H1 (cell line): ENCODE results near the gene CRABP2. TPM values are rescaled to one million over a fixed set of nuclear protein-coding genes. Genes with fewer than 3 reads are reported as not detected.

ENCODE experiments used
- CEBPB ChIP-seq: IDR thresholded peaks from 2 replicates; pipeline ENCODE4 v1.6.1; 2012; ENCODE audit warnings: low read depth, low read length
- CTBP2 ChIP-seq: IDR thresholded peaks from 2 replicates; pipeline ENCODE4 v1.7.0; 2011; ENCODE audit warnings: borderline replicate concordance, mild to moderate bottlenecking, moderate library complexity, mixed read lengths, low read length; ENCODE audit not compliant: insufficient read depth, insufficient read length
- HDAC2 ChIP-seq, 2 experiments: fragments of 300-600 bp in 1 of 2; sonication (generic) in 1 of 2; IDR thresholded peaks; 2 replicates each; pipeline ENCODE4 v1.6.1; 2011 to 2012; ENCODE audit warnings: low read depth in 2 of 2, low read length in 2 of 2, mild to moderate bottlenecking in 2 of 2, moderate library complexity in 2 of 2, borderline replicate concordance in 1 of 2, inconsistent platforms in 1 of 2
- MAX ChIP-seq: IDR thresholded peaks from 2 replicates; pipeline ENCODE4 v1.6.1; 2012; ENCODE audit warnings: inconsistent platforms
- POLR2A ChIP-seq, 2 experiments: IDR thresholded peaks; 1 replicate in 1 of 2; 2 replicates in 1 of 2; pipeline ENCODE4 v1.6.1; 2011; ENCODE audit warnings: low read depth in 2 of 2, low read length in 2 of 2, mild to moderate bottlenecking in 2 of 2; ENCODE audit errors: control extremely low read depth in 1 of 2
- polyA plus RNA-seq, 7 experiments: library from polyadenylated mRNA; depleted of rRNA in 3 of 7; stranded (reverse) in 5 of 7; unstranded in 2 of 7; fragments of >200 nt in 5 of 7; fragments of 200-250 nt in 2 of 7; gene quantifications; 1 replicate in 5 of 7; 2 replicates in 1 of 7; 4 replicates in 1 of 7; pipeline versions ENCODE4 v1.2.1 to v1.2.3, GENCODE V29; 2011 to 2013; ENCODE audit warnings: missing spikeins in 2 of 7, mixed read lengths in 2 of 7
- total RNA-seq: library from RNA; stranded (reverse); fragmentation: NEBNext Ultra II Directional; extraction: Animal tissue kit (Norgen Biotek cat#: 25700); gene quantifications from 2 replicates; pipeline ENCODE4 v1.2.1, GENCODE V29; 2021

The CRABP2 gene
- total and polyA plus RNA-seq, 2 of the 8 experiments (the other 6 are each of a cell fraction or from before 2014, with no cell fraction given): 69.2 to 119 TPM

- TF ChIP-seq HDAC2 (IDR thresholded peaks at IDR 0.05; ENCODE audit: borderline replicate concordance in 1 of 2, low read depth in 2 of 2, low read length in 2 of 2) (0 out of 4 replicates have a peak, but pooled peaks of 1 of the 2 experiments have one; percentile 44), CEBPB (0 out of 2 replicates have a peak, but pooled peaks have one; percentile 8), MAX (peak; percentile 58; the same call in 1 of the 2 replicates), POLR2A (IDR thresholded peaks at IDR 0.05; ENCODE audit: control extremely low read depth in 1 of 2, low read depth in 2 of 2, low read length in 2 of 2) (peak; percentile 91 to 92), CTBP2 (no peak)
Measured at GRCh38 chr1:156728599-156729462, 23.4 kb upstream of the CRABP2 start, which contains the start of gene ISG20L2 (continued).
